GM18499 (cell line): Measurements from ENCODE around the gene TRIM26.

Source experiments
- ATAC-seq: cut with Tn5 transposase; IDR thresholded peaks from one replicate; pipeline ENCODE4 v1.9.1; 2021; ENCODE audit warnings: moderate number of reproducible peaks; ENCODE audit not compliant: insufficient read depth, unreplicated experiment

TRIM26 gene

GRCh38 chr6:30211899-30212298 lies 1.3 kb downstream of the TRIM26 start:
- ATAC-seq: no peak

DNA sequence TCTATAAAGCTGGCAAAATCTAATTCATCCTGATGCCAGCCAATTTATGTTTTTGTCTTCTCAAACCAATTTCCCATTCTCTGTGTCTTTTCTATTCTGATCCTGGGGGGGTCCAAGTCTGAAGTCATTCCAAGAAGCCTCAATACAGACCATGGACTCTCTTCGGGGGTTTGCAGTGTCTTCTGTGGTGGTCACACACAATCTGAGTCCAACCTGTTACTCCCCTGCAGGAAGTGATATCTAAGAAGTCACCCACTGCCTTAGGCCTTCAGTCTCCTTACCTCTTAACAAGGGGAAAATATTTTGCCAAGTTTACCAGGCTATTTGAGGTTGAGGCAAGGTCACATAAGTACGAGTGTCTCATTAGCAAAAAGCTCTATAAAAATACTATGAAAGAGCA lies 1.9 kb downstream of the TRIM26 start:
- no peak for ATAC-seq

DNA sequence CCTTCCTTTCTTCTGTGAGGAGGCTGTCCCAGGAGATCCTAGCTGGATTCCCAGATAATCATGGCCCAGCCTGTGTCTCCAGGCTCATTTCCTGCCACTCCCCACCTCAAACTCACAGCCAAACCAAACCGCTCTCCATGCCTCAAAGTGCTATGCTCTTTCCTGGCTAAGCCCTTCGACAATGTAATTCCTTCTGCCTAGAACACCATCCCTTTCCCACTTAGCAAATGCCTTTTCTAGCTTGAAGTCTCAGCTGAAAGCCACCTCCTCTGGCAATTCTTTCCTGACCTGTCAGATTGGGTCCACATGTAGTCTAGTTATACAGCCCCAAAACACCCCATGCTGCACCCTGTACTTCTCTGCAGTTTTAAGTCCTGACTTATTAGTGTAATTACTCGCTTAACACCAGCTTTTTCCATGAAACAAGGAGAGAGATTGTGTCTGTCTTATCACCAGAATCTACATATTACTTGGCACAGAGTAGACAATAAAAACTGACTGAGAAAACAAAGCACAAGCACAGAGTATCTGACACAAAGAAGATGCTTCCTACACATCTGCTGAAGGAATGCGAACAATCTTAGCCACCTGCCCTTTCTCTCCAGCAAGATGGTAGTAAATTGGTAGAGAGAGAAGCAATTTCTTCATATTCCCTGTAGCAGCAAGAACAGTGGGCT lies 5.4 kb downstream of the TRIM26 start:
- no peak for ATAC-seq

DNA sequence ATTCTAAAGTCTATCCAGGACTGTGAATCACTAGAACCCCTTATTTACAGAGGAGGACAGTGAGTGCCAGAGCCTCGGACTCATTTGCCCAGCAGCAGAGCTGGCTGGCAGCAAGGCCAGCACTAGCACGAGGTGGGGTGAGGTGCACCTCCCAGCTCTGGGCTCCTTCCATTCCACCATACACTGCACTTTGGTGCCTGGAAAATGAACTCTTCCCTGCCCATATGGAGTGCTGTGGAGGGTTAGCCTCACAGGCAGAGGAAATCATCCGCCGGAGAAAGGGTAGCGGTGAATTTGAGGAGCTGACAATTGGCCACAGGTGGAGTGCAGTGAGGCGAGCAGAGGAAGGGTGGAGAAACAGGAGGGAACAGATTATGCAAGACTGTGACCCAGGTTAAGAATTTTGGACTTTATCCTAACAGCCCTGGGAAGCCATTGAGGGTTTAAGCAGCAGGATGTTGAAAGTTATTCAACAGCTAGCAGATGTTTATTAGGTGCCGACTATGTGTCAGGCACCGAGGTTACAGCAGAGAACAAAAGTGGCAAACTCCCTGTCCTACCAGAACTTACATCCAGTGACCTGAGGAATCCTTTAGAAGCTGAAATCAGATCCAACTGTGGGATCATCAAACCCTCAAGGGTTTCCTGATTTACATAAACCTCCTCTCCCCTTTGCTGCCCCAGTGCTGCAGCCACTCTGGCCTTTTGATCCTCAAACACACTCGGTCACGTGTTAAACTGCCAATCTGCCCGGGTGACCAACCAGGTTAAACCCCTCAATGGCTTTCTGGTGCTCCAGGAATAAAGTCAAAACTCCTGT lies 6.2 kb downstream of the TRIM26 start:
- no peak for ATAC-seq

- no peak for ATAC-seq
Observed at GRCh38 chr6:30206152-30206551, 7.1 kb downstream of the TRIM26 start.

GRCh38 chr6:30204116-30204515 lies 9.1 kb downstream of the TRIM26 start:
- no peak for ATAC-seq

- no peak for ATAC-seq
Observed at GRCh38 chr6:30202366-30202765, 10.8 kb downstream of the TRIM26 start.

- no peak for ATAC-seq
Observed at GRCh38 chr6:30200551-30201281, 12.5 kb downstream of the TRIM26 start.

DNA sequence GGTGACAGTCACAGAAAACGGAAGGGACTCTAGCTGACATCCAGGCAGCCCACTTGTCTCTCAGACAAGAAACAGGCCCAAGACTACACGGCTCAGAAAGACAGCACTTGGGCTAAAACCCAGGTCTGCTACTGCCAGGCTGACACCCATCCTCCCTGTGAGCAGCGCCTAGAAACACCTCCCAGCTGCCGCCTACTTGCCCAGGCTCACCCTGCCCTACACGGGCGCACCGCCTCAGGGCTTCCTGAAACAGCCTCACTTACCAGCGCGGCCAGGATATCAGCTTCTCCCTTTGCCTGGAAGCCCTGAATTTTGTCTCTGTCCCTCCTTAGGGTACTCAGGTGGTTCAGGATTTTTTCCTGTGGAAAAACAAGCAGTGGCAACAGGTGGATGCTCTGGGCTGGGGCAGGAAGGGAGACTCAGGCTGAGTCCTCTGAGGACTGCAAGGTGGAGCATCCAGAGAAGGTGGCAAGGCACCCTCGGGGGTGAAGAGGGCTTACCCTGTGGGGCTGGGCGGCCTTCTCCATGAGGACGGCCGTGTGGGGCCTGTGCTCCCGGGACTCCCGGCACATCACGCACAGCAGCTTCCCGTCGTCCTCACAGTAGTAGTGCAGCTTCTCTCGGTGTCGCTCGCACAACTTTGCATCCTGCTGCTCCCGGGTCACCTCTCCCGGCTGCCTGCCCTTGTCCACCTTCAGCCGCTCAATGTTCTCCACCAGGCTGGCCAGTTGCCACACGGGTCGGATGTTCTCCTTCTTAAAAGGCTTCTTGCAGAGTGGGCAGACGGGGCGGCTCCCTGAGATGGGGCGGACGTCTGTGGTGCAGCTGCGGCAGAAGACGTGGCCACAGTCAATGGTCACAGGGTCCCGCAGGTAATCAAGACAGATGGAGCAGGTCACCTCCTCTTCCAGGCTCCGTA lies 14.8 kb downstream of the TRIM26 start:
- ATAC-seq: no peak

GRCh38 chr6:30196376-30196775 lies 16.8 kb downstream of the TRIM26 start:
- ATAC-seq: no peak

GRCh38 chr6:30195951-30196350 lies 17.3 kb downstream of the TRIM26 start:
- no peak for ATAC-seq

- ATAC-seq: no peak
Observed at GRCh38 chr6:30194797-30195690, 18.2 kb downstream of the TRIM26 start.

GRCh38 chr6:30192076-30192475 lies 21.1 kb downstream of the TRIM26 start:
- ATAC-seq: no peak

DNA sequence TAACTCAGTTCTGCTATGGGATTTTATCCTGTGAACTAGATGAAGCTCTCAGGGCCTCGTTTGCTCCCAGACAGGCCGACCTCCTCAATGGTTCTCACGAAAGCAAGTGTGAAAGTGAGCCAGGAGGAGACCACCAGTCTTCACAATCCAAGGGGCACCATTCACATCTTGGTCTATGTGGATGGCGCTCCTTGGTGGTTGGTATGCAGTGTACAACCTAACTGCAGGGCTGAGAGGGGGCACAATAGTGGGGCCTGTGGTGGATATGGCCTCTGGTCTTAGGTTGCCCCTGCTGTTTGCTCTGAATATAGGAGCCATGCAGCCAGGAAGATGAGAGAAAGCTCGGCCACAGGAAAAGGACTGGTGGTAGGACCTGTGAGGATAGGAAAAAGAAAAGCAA lies 24.7 kb downstream of the TRIM26 start:
- no peak for ATAC-seq

GRCh38 chr6:30185846-30186484 lies 27.2 kb downstream of the TRIM26 start:
- no peak for ATAC-seq

- ATAC-seq: no peak
Observed at GRCh38 chr6:30184417-30185031, 28.7 kb downstream of the TRIM26 start.

DNA sequence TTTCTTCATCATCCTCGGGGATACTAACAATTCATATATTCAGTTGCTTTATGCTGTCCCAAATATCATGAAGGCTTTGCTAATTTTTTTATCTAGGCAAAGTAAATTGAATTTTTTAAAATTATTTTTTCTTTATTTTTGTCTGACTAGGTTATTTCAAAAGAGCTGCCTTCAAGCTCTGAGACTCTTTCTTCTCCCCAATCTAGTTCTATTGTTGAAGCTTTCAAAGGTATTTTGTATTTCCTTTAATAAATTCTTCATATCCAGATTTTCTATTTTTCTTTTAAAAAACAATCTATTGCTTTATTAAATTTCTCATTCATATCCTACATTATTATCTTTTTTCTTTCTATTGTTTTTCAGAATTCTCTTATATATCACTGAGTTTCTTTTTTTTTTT lies 33.1 kb downstream of the TRIM26 start:
- no peak for ATAC-seq

DNA sequence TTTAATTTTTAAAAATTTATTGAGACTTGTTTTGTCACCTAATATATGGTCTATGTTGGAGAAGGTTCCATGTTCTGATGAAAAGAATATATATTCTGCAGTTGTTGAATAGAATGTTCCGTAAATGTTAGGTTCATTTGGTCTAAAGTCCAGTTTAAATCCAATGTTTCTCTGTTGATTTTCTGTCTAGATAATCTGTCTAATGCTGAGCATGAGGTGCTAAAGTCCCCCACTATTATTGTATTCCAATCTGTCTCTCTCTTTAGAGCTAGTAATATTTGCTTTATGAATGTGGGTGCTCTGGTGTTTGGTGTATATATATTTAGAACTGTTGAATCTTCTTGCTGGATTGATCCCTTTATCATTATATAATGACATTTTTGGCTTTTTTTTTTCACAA lies 34.4 kb downstream of the TRIM26 start:
- ATAC-seq: no peak
